A549 (cell line): ENCODE data around the gene ACVR2B. TPM values are rescaled to one million over a fixed set of nuclear protein-coding genes. Genes with fewer than 3 reads are reported as not detected.

ENCODE experiments used
- ATAC-seq, 2 experiments: fragments of 200-7000 bp in 1 of 2; fragments of >200 bp in 1 of 2; cut with Nextera tagmentation in 1 of 2; cut with Tn5 transposase in 1 of 2; 3 replicates each; pipeline versions ENCODE4 v1.8.0 to v1.9.1; 2018 to 2020; ENCODE audit warnings: mild to moderate bottlenecking in 1 of 2, moderate library complexity in 1 of 2
- CTCF ChIA-PET: fragments of 300-600 bp; sonication (Branson Sonifier 250); formaldehyde crosslinking; extraction: SDS; loops from one replicate; lab custom pipeline; 2021; ENCODE audit warnings: antibody characterized with exemption, inconsistent platforms; lab: Yijun Ruan, JAX
- POLR2A ChIA-PET: fragments of 350-600 bp; formaldehyde crosslinking; extraction: SDS; loops from one replicate; lab custom pipeline; 2021; ENCODE audit warnings: antibody characterized with exemption, inconsistent platforms; lab: Yijun Ruan, JAX
- DNase-seq, 2 experiments: peaks; one replicate each; pipeline versions ENCODE4 v3.0.0 to v3.0.0-alpha.2; 2011 to 2016; ENCODE audit warnings: low read depth in 1 of 2, low spot score in 1 of 2
- FAIRE-seq: peaks from 2 replicates; lab custom pipeline; 2011; peaks lifted over from hg19 to GRCh38; lab: Jason Lieb, UNC
- H3K27ac ChIP-seq, 2 experiments: fragments of >200 bp; sonication (Bioruptor Twin); formaldehyde crosslinking; 3 replicates each; pipeline ENCODE4 v1.5.1; 2016 to 2017
- H3K4me1 ChIP-seq: fragments of >200 bp; sonication (Bioruptor Twin); formaldehyde crosslinking; 3 replicates; pipeline ENCODE4 v1.6.1; 2016
- H3K4me2 ChIP-seq: fragments of >200 bp; sonication (Bioruptor Twin); formaldehyde crosslinking; 3 replicates; pipeline ENCODE4 v1.6.1; 2016
- H3K4me3 ChIP-seq: fragments of >200 bp; sonication (Bioruptor Twin); formaldehyde crosslinking; 3 replicates; pipeline ENCODE4 v1.5.1; 2016
- H3K9me3 ChIP-seq: fragments of >200 bp; sonication (Bioruptor Twin); formaldehyde crosslinking; 3 replicates; pipeline ENCODE4 v1.6.1; 2016
- BCL3 ChIP-seq: fragments of >200 bp; sonication (Bioruptor Twin); formaldehyde crosslinking; IDR thresholded peaks from 3 replicates; pipeline ENCODE4 v1.6.1; 2016
- BHLHE40 ChIP-seq: IDR thresholded peaks from 2 replicates; pipeline ENCODE4 v1.6.1; 2012; ENCODE audit warnings: low read depth, low read length, inconsistent platforms
- CBX2 ChIP-seq: fragments of 200-600 bp; sonication (generic); IDR thresholded peaks from 2 replicates; pipeline ENCODE4 v1.6.1; 2016; ENCODE audit warnings: low read depth, mild to moderate bottlenecking, borderline replicate concordance
- CBX8 ChIP-seq: fragments of 200-600 bp; sonication (generic); IDR thresholded peaks from 2 replicates; pipeline ENCODE4 v1.6.1; 2016
- CTCF ChIP-seq: fragments of >200 bp; sonication (Bioruptor Twin); formaldehyde crosslinking; IDR thresholded peaks from 3 replicates; pipeline ENCODE4 v1.5.1; 2016
- EHMT2 ChIP-seq: fragments of 200-600 bp; sonication (generic); IDR thresholded peaks from 2 replicates; pipeline ENCODE4 v1.6.1; 2016; ENCODE audit warnings: antibody characterized with exemption, low read depth, mild to moderate bottlenecking, moderate library complexity
- GATA3 ChIP-seq: IDR thresholded peaks from 2 replicates; pipeline ENCODE4 v1.6.1; 2012; ENCODE audit warnings: borderline replicate concordance
- HDAC2 ChIP-seq: fragments of 200-600 bp; sonication (generic); IDR thresholded peaks from 2 replicates; pipeline ENCODE4 v1.6.1; 2016
- HEYL ChIP-seq: fragments of 250-450 bp; sonication (Bioruptor Pico); IDR thresholded peaks from 2 replicates; pipeline ENCODE4 v1.8.0; 2021; ENCODE audit warnings: mild to moderate bottlenecking, moderate library complexity
- HOXA7 ChIP-seq: fragments of 250-450 bp; sonication (Bioruptor Pico); IDR thresholded peaks from 2 replicates; pipeline ENCODE4 v1.5.0; 2020; ENCODE audit warnings: mild to moderate bottlenecking, moderate library complexity
- HOXB13 ChIP-seq: fragments of 250-450 bp; sonication (Bioruptor Pico); IDR thresholded peaks from 2 replicates; pipeline ENCODE4 v1.5.0; 2020; ENCODE audit warnings: low read depth, mild to moderate bottlenecking, moderate library complexity
- JUN ChIP-seq, 2 experiments: fragments of >200 bp; sonication (Bioruptor Twin); formaldehyde crosslinking; IDR thresholded peaks; 2 replicates in 1 of 2; 3 replicates in 1 of 2; pipeline ENCODE4 v1.6.1; 2016 to 2017
- JUNB ChIP-seq: fragments of >200 bp; sonication (Bioruptor Twin); formaldehyde crosslinking; IDR thresholded peaks from 2 replicates; pipeline ENCODE4 v1.6.1; 2016
- KDM1A ChIP-seq: fragments of 200-600 bp; sonication (generic); IDR thresholded peaks from 2 replicates; pipeline ENCODE4 v1.6.1; 2016; ENCODE audit warnings: low read depth, mild to moderate bottlenecking
- MAFK ChIP-seq: fragments of 450-650 bp; IDR thresholded peaks from 2 replicates; pipeline ENCODE4 v1.6.1; 2014; ENCODE audit not compliant: partially characterized antibody
- NFE2L2 ChIP-seq: fragments of 150-350 bp; conservative IDR thresholded peaks from 2 replicates; pipeline ENCODE4 v1.6.1; 2014; ENCODE audit warnings: low read length
- NPAS2 ChIP-seq: fragments of 250-450 bp; sonication (Bioruptor Pico); IDR thresholded peaks from 2 replicates; pipeline ENCODE4 v1.8.0; 2022; ENCODE audit warnings: mild to moderate bottlenecking, moderate library complexity, borderline replicate concordance
- PHF8 ChIP-seq: fragments of 200-600 bp; sonication (generic); IDR thresholded peaks from 2 replicates; pipeline ENCODE4 v1.6.1; 2016; ENCODE audit warnings: low read depth, mild to moderate bottlenecking, antibody characterized with exemption, moderate library complexity, borderline replicate concordance
- POLR2A ChIP-seq: IDR thresholded peaks from 2 replicates; pipeline ENCODE4 v1.6.1; 2012; ENCODE audit warnings: mild to moderate bottlenecking, low read length
- RAD21 ChIP-seq, 2 experiments: fragments of >200 bp in 1 of 2; sonication (Bioruptor Twin) in 1 of 2; formaldehyde crosslinking in 1 of 2; IDR thresholded peaks in 1 of 2; conservative IDR thresholded peaks in 1 of 2; 2 replicates in 1 of 2; 3 replicates in 1 of 2; pipeline ENCODE4 v1.6.1; 2012 to 2018; ENCODE audit warnings: inconsistent platforms in 1 of 2
- SMC3 ChIP-seq: fragments of >200 bp; sonication (Bioruptor Twin); formaldehyde crosslinking; IDR thresholded peaks from 3 replicates; pipeline ENCODE4 v1.6.1; 2018; ENCODE audit warnings: inconsistent platforms
- TP53 ChIP-seq: fragments of 250-450 bp; sonication (Bioruptor Pico); IDR thresholded peaks from 2 replicates; pipeline ENCODE4 v1.5.0; 2021; ENCODE audit warnings: mild to moderate bottlenecking, moderate library complexity
- USF2 ChIP-seq: fragments of 450-650 bp; IDR thresholded peaks from 2 replicates; pipeline ENCODE4 v1.6.1; 2014; ENCODE audit warnings: antibody characterized with exemption
- ZC3H11A ChIP-seq: fragments of 450-650 bp; IDR thresholded peaks from 2 replicates; pipeline ENCODE4 v1.6.1; 2014; ENCODE audit warnings: antibody characterized with exemption, mild to moderate bottlenecking
- ZFP36 ChIP-seq: fragments of 450-650 bp; IDR thresholded peaks from 2 replicates; pipeline ENCODE4 v1.6.1; 2014; ENCODE audit warnings: borderline replicate concordance; ENCODE audit not compliant: partially characterized antibody
- ZNF302 ChIP-seq: fragments of 250-450 bp; sonication (Bioruptor Pico); IDR thresholded peaks from 2 replicates; pipeline ENCODE4 v1.9.0; 2021; ENCODE audit warnings: inconsistent platforms, mild to moderate bottlenecking, moderate library complexity
- WGBS: methylation state at CpG from one replicate; pipeline ENCODE4 v1.1.6; 2017; ENCODE audit errors: missing lambda C conversion rate; 5-methylcytosine and 5-hydroxymethylcytosine counted together
- polyA plus RNA-seq, 4 experiments: library from polyadenylated mRNA; depleted of rRNA in 3 of 4; stranded (reverse); fragments of >200 nt; fragmentation: RNase III in 1 of 4; extraction: RNeasy Plus Mini Kit Qiagen cat#74134 plus additional on column Dnase treatment in 1 of 4; gene quantifications; 2 replicates in 3 of 4; 3 replicates in 1 of 4; pipeline ENCODE4 v1.2.3, GENCODE V29; 2011 to 2017

The ACVR2B gene
- polyA plus RNA-seq, 2 of the 4 experiments (the other 2 are of a cell fraction) = 1.2 to 2.8 TPM

- DNase-seq = no peak
- Histone ChIP-seq H3K4me2 (no peak overlapping the region), H3K9me3 (peaks cover 35% of the 10 kb centered on the region), H3K4me3 (no peak overlapping the region), H3K27ac (no peak overlapping the region), H3K4me1 (no peaks in the 10 kb centered on the region)
- CTCF ChIA-PET = interaction anchor here (0.7 to 3.2 kb wide), 5 partner anchors 11 to 351 kb away, joined by 3 to 29 read pairs (median 3); partner anchors contain the start of gene XYLB
- 80% methylated on average over 1 of the region's 1 CpG for WGBS
- ATAC-seq = no peak
- POLR2A ChIA-PET = no interaction called here
- no peak for TF ChIP-seq HDAC2
- TF ChIP-seq KDM1A = no peak
- no peak for FAIRE-seq
These were observed 15.1 kb downstream of the ACVR2B start for GRCh38 chr3:38468765-38469164.

- no peak for TF ChIP-seq BCL3
- no peak for TF ChIP-seq ZFP36
- TF ChIP-seq EHMT2 = no peak
- TF ChIP-seq USF2 = no peak
- TF ChIP-seq TP53 (CRISPR knock-in tag) = no peak
- TF ChIP-seq ZC3H11A = no peak
- no peak for TF ChIP-seq BHLHE40
- no peak for TF ChIP-seq NFE2L2
- TF ChIP-seq CBX8 = no peak
- no peak for TF ChIP-seq RAD21 (conservative IDR thresholded peaks at IDR 0.05 in 1 of 2, IDR thresholded peaks at IDR 0.05 in 1 of 2)
- TF ChIP-seq HOXB13 (CRISPR knock-in tag) = no peak
- TF ChIP-seq POLR2A = no peak
- no peak for ATAC-seq
- FAIRE-seq = no peak
- ChIA-PET CTCF (interaction anchor here (0.7 to 3.2 kb wide), 5 partner anchors 10 to 352 kb away, joined by 3 to 29 read pairs (median 3); partner anchors contain the start of gene XYLB), POLR2A (no interaction called here)
- no peak overlapping the region for H3K27ac ChIP-seq
- peaks cover 35% of the 10 kb centered on the region for H3K9me3 ChIP-seq
- H3K4me1 ChIP-seq = no peaks in the 10 kb centered on the region
- no peak overlapping the region for H3K4me3 ChIP-seq
- H3K4me2 ChIP-seq = no peak overlapping the region
- 85% methylated on average over 1 of the region's 1 CpG for WGBS
- no peak for DNase-seq
These were observed 16.2 kb downstream of the ACVR2B start for GRCh38 chr3:38469852-38470251.

GRCh38 chr3:38471260-38471857, 17.7 kb downstream of the ACVR2B start:
- DNase-seq = no peak
- no peak overlapping the region for H3K4me2 ChIP-seq
- ChIA-PET POLR2A (interaction anchor here (1.5 kb wide), 1 partner anchor 8 kb away, joined by 4 read pairs; no protein-coding TSS in a partner anchor), CTCF (interaction anchor here (1.0 to 3.2 kb wide), 4 partner anchors 9 to 125 kb away, joined by 3 to 29 read pairs (median 9); partner anchors contain the start of gene XYLB)
- TF ChIP-seq CBX2 (no peak), HOXA7 (CRISPR knock-in tag) (no peak), SMC3 (no peak), NPAS2 (no peak), POLR2A (no peak), CTCF (no peak), JUNB (no peak), PHF8 (no peak), BHLHE40 (no peak), ZNF302 (CRISPR knock-in tag) (no peak), JUN (IDR thresholded peaks at IDR 0.05) (no peak), MAFK (no peak), GATA3 (no peak), HEYL (CRISPR knock-in tag) (no peak)
- H3K4me1 ChIP-seq = no peaks in the 10 kb centered on the region
- FAIRE-seq = no peak
- H3K27ac ChIP-seq = no peak overlapping the region
- WGBS = 90% methylated on average over 3 of the region's 3 CpGs
- ATAC-seq = no peak
- peaks cover 26% of the 10 kb centered on the region for H3K9me3 ChIP-seq
- H3K4me3 ChIP-seq = no peak overlapping the region
